ENCODE results near the gene PHLDA3. TPM values are rescaled to one million over a fixed set of nuclear protein-coding genes. Genes with fewer than 3 reads are reported as not detected.
"Not testable (repeated sequence)": the region's sequence is repeated elsewhere in the genome, so short reads cannot be mapped to it uniquely, and the experiment has no call there.

Gene PHLDA3
- polyA plus RNA-seq, 1 donor from 2014 or later, result 35.1 TPM

GRCh38 chr1:201475130-201475529 is 6.1 kb upstream of the PHLDA3 start:
- no peak overlapping the region for H3K9ac ChIP-seq (ENCODE audit: low read length)
- peaks cover 4% of the 10 kb centered on the region for H3K27me3 ChIP-seq (ENCODE audit: insufficient read depth, low read depth, low read length)
- no peak overlapping the region for H3K4me3 ChIP-seq (ENCODE audit: low read length)
- no peak overlapping the region for H2AFZ ChIP-seq (ENCODE audit: low read depth, low read length)
- no peaks in the 10 kb centered on the region for H3K9me2 ChIP-seq (ENCODE audit: insufficient read depth, low read length)
- no peak overlapping the region for H3K4me2 ChIP-seq (ENCODE audit: low read length)
- no peaks in the 10 kb centered on the region for H3K36me3 ChIP-seq (ENCODE audit: insufficient read depth, low read length)
- no peaks in the 10 kb centered on the region for H3K79me2 ChIP-seq (replicated peaks; ENCODE audit: insufficient read depth, low read length)
- no peaks in the 10 kb centered on the region for H3K9me3 ChIP-seq (ENCODE audit: low read length)
- H3F3A ChIP-seq (ENCODE audit: insufficient read depth, low read length, poor library complexity, severe bottlenecking), result no peaks in the 10 kb centered on the region
- TF ChIP-seq POLR2AphosphoS5 (IDR thresholded peaks at IDR 0.05) (no peak), REST (IDR thresholded peaks at IDR 0.05; ENCODE audit: borderline replicate concordance) (no peak), MXI1 (conservative IDR thresholded peaks at IDR 0.05; ENCODE audit: poor library complexity, severe bottlenecking) (no peak), EP300 (conservative IDR thresholded peaks at IDR 0.05; ENCODE audit: poor library complexity, severe bottlenecking) (no peak), EZH2 (IDR thresholded peaks at IDR 0.05; ENCODE audit: borderline replicate concordance, insufficient read depth, low read length, poor library complexity, severe bottlenecking) (no peak), SMC3 (conservative IDR thresholded peaks at IDR 0.05; ENCODE audit: poor library complexity) (no peak), TAF1 (IDR thresholded peaks at IDR 0.05; ENCODE audit: low read depth) (no peak), CTCF (IDR thresholded peaks at IDR 0.05; ENCODE audit: poor library complexity, severe bottlenecking) (no peak), RAD21 (conservative IDR thresholded peaks at IDR 0.05) (no peak)
- H3K27ac ChIP-seq (ENCODE audit: low read length), result no peak overlapping the region
- H4K20me1 ChIP-seq (ENCODE audit: insufficient read depth), result no peaks in the 10 kb centered on the region

GRCh38 chr1:201473296-201473695 is 4.3 kb upstream of the PHLDA3 start:
- Histone ChIP-seq H3F3A (ENCODE audit: insufficient read depth, low read length, poor library complexity, severe bottlenecking) (no peaks in the 10 kb centered on the region), H3K9me2 (ENCODE audit: insufficient read depth, low read length) (no peaks in the 10 kb centered on the region), H3K27me3 (ENCODE audit: insufficient read depth, low read depth, low read length) (no peaks in the 10 kb centered on the region), H3K9me3 (ENCODE audit: low read length) (no peaks in the 10 kb centered on the region), H2AFZ (ENCODE audit: low read depth, low read length) (no peak overlapping the region), H3K79me2 (replicated peaks; ENCODE audit: insufficient read depth, low read length) (peaks cover under 1% of the 10 kb centered on the region), H3K4me3 (ENCODE audit: low read length) (no peak overlapping the region), H3K9ac (ENCODE audit: low read length) (no peak overlapping the region), H4K20me1 (ENCODE audit: insufficient read depth) (no peaks in the 10 kb centered on the region), H3K27ac (ENCODE audit: low read length) (no peak overlapping the region), H3K36me3 (ENCODE audit: insufficient read depth, low read length) (no peaks in the 10 kb centered on the region), H3K4me2 (ENCODE audit: low read length) (no peak overlapping the region)
- TF ChIP-seq CTCF (IDR thresholded peaks at IDR 0.05; ENCODE audit: poor library complexity, severe bottlenecking), result no peak
- no peak for TF ChIP-seq MXI1 (conservative IDR thresholded peaks at IDR 0.05; ENCODE audit: poor library complexity, severe bottlenecking)
- TF ChIP-seq SMC3 (conservative IDR thresholded peaks at IDR 0.05; ENCODE audit: poor library complexity), result no peak
- TF ChIP-seq POLR2AphosphoS5 (IDR thresholded peaks at IDR 0.05), result no peak
- TF ChIP-seq TAF1 (IDR thresholded peaks at IDR 0.05; ENCODE audit: low read depth), result no peak
- no peak for TF ChIP-seq EP300 (conservative IDR thresholded peaks at IDR 0.05; ENCODE audit: poor library complexity, severe bottlenecking)
- no peak for TF ChIP-seq EZH2 (IDR thresholded peaks at IDR 0.05; ENCODE audit: borderline replicate concordance, insufficient read depth, low read length, poor library complexity, severe bottlenecking)
- no peak for TF ChIP-seq RAD21 (conservative IDR thresholded peaks at IDR 0.05)
- no peak for TF ChIP-seq REST (IDR thresholded peaks at IDR 0.05; ENCODE audit: borderline replicate concordance)

GRCh38 chr1:201472321-201472720 is 3.3 kb upstream of the PHLDA3 start:
- H3K79me2 ChIP-seq (replicated peaks; ENCODE audit: insufficient read depth, low read length); H3K9me3 ChIP-seq (ENCODE audit: low read length); H2AFZ ChIP-seq (ENCODE audit: low read depth, low read length); H3F3A ChIP-seq (ENCODE audit: insufficient read depth, low read length, poor library complexity, severe bottlenecking); H4K20me1 ChIP-seq (ENCODE audit: insufficient read depth); H3K4me3 ChIP-seq (ENCODE audit: low read length); H3K9ac ChIP-seq (ENCODE audit: low read length); H3K27ac ChIP-seq (ENCODE audit: low read length); H3K4me2 ChIP-seq (ENCODE audit: low read length); H3K27me3 ChIP-seq (ENCODE audit: insufficient read depth, low read depth, low read length); H3K9me2 ChIP-seq (ENCODE audit: insufficient read depth, low read length); H3K36me3 ChIP-seq (ENCODE audit: insufficient read depth, low read length): not testable (repeated sequence)
